Panc1 (cell line): ENCODE data around the gene BANF2. TPM values are rescaled to one million over a fixed set of nuclear protein-coding genes. Genes with fewer than 3 reads are reported as not detected.

ENCODE experiments used
- ATAC-seq: fragments of 200-7000 bp; cut with Tn5 transposase; 2 replicates; pipeline ENCODE4 v1.9.1; 2020; ENCODE audit warnings: mild to moderate bottlenecking, moderate library complexity
- BruUV-seq: library from RNA; stranded (reverse); fragments of 400-500 nt; replicated peaks from 2 replicates; lab custom pipeline; 2021; lab: Mats Ljungman, UMichigan
- CTCF ChIA-PET: fragments of 300-600 bp; sonication (Branson Sonifier 250); formaldehyde crosslinking; loops from one replicate; lab custom pipeline; 2022; ENCODE audit warnings: antibody characterized with exemption; lab: Charles Lee
- POLR2A ChIA-PET: fragments of 300-600 bp; sonication (Branson Sonifier 250); formaldehyde crosslinking; loops from one replicate; lab custom pipeline; 2022; ENCODE audit warnings: antibody characterized with exemption; lab: Charles Lee
- DNase-seq: peaks from one replicate; pipeline ENCODE4 v3.0.0-alpha.2; 2010; ENCODE audit warnings: low read depth, low spot score
- H3K27ac ChIP-seq: 2 replicates; pipeline ENCODE4 v1.5.1; 2011; ENCODE audit warnings: mild to moderate bottlenecking, low read length, inconsistent platforms
- H3K27me3 ChIP-seq: fragments of 200-500 bp; sonication (Bioruptor generic); 2 replicates; pipeline ENCODE4 v1.6.0; 2014; ENCODE audit warnings: low read length, inconsistent platforms; ENCODE audit not compliant: control insufficient read depth, insufficient read depth
- H3K36me3 ChIP-seq: fragments of 200-500 bp; sonication (Bioruptor generic); 2 replicates; pipeline ENCODE4 v1.5.1; 2014; ENCODE audit warnings: inconsistent platforms, mild to moderate bottlenecking, low read length, moderate library complexity; ENCODE audit not compliant: control insufficient read depth, insufficient read depth
- H3K4me1 ChIP-seq: 2 replicates; pipeline ENCODE4 v1.5.1; 2011; ENCODE audit warnings: inconsistent platforms, mild to moderate bottlenecking, low read length, moderate library complexity; ENCODE audit not compliant: control insufficient read depth, insufficient read depth
- H3K4me3 ChIP-seq, 2 experiments: 2 replicates each; pipeline ENCODE4 v1.5.1; 2011 to 2012; ENCODE audit warnings: low read depth in 2 of 2, low read length in 2 of 2, mild to moderate bottlenecking in 2 of 2, inconsistent platforms in 1 of 2, moderate library complexity in 1 of 2
- H3K9me3 ChIP-seq: fragments of 200-500 bp; sonication (Bioruptor generic); 2 replicates; pipeline ENCODE4 v1.5.1; 2014; ENCODE audit warnings: low read depth, mild to moderate bottlenecking, inconsistent platforms, low read length, moderate library complexity; ENCODE audit not compliant: control insufficient read depth, insufficient read depth
- POLR2AphosphoS5 ChIP-seq: IDR thresholded peaks from 2 replicates; pipeline ENCODE4 v1.6.1; 2012; ENCODE audit warnings: mild to moderate bottlenecking, low read depth, low read length, moderate library complexity
- SIN3A ChIP-seq: IDR thresholded peaks from 2 replicates; pipeline ENCODE4 v1.6.1; 2012; ENCODE audit warnings: low read depth, mild to moderate bottlenecking, low read length, moderate library complexity, borderline replicate concordance; ENCODE audit not compliant: insufficient read depth
- TCF7L2 ChIP-seq: IDR thresholded peaks from 2 replicates; pipeline ENCODE4 v1.6.1; 2011; ENCODE audit warnings: mild to moderate bottlenecking, low read depth, low read length, inconsistent platforms
- in situ Hi-C: cut with HindIII; loops from 2 replicates; pipeline ENCODE4 v1.10.0; 2016; ENCODE audit warnings: low sequenced_read_pairs, low pct_unique_long_range_greater_than_20kb
- intact Hi-C: fragments of 100-400 bp; cut with micrococcal nuclease; formaldehyde crosslinking; loops from one replicate; pipeline ENCODE4 v1.10.0; 2022; ENCODE audit not compliant: unreplicated experiment
- total RNA-seq: library from RNA; stranded (reverse); gene quantifications from one replicate; pipeline ENCODE4 v1.2.1, GENCODE V29; 2021; ENCODE audit not compliant: unreplicated experiment
- TF ChIP-seq, protein P1 (sequence below): fragments of 450-650 bp; IDR thresholded peaks from 2 replicates; pipeline ENCODE4 v1.5.1; 2017; ENCODE audit warnings: mild to moderate bottlenecking
- TF ChIP-seq, protein P2 (sequence below), 2 experiments: IDR thresholded peaks; 2 replicates each; pipeline ENCODE4 v1.6.1; 2011 to 2012; ENCODE audit warnings: low read depth in 2 of 2, control low read depth in 1 of 2, low read length in 1 of 2, mild to moderate bottlenecking in 1 of 2, moderate library complexity in 1 of 2; ENCODE audit not compliant: insufficient read depth in 1 of 2

Gene BANF2
- total RNA-seq, 1 experiment from 2014 or later: not detected

DNA sequence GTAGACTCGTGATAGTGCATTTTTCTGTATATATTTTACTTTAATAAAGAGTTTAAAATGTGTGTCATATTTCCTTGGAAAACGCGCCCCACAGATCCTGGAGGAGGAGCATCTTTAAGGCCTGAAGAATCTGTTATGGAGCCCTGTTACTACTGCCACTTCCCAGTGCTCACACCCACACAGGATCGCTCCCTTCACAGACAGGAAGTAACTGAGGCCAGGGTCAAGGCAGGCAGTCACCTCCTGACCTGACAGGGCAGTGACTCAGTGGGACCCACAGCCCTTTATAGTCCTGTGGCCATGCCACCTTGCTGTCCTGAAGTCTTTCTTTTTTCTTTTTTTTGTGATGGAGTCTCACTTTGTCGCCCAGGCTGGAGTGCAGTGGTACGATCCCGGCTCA lies 26.7 kb upstream of the BANF2 start:
- in situ Hi-C loops (no loop called here), intact Hi-C loops (no loop called here)
- DNase-seq (no peak), ATAC-seq (no peak)
- TF ChIP-seq POLR2AphosphoS5 (no peak), SIN3A (no peak), TCF7L2 (no peak)
- TF ChIP-seq, protein P1, sequence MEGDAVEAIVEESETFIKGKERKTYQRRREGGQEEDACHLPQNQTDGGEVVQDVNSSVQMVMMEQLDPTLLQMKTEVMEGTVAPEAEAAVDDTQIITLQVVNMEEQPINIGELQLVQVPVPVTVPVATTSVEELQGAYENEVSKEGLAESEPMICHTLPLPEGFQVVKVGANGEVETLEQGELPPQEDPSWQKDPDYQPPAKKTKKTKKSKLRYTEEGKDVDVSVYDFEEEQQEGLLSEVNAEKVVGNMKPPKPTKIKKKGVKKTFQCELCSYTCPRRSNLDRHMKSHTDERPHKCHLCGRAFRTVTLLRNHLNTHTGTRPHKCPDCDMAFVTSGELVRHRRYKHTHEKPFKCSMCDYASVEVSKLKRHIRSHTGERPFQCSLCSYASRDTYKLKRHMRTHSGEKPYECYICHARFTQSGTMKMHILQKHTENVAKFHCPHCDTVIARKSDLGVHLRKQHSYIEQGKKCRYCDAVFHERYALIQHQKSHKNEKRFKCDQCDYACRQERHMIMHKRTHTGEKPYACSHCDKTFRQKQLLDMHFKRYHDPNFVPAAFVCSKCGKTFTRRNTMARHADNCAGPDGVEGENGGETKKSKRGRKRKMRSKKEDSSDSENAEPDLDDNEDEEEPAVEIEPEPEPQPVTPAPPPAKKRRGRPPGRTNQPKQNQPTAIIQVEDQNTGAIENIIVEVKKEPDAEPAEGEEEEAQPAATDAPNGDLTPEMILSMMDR: no peak
- TF ChIP-seq, protein P2, sequence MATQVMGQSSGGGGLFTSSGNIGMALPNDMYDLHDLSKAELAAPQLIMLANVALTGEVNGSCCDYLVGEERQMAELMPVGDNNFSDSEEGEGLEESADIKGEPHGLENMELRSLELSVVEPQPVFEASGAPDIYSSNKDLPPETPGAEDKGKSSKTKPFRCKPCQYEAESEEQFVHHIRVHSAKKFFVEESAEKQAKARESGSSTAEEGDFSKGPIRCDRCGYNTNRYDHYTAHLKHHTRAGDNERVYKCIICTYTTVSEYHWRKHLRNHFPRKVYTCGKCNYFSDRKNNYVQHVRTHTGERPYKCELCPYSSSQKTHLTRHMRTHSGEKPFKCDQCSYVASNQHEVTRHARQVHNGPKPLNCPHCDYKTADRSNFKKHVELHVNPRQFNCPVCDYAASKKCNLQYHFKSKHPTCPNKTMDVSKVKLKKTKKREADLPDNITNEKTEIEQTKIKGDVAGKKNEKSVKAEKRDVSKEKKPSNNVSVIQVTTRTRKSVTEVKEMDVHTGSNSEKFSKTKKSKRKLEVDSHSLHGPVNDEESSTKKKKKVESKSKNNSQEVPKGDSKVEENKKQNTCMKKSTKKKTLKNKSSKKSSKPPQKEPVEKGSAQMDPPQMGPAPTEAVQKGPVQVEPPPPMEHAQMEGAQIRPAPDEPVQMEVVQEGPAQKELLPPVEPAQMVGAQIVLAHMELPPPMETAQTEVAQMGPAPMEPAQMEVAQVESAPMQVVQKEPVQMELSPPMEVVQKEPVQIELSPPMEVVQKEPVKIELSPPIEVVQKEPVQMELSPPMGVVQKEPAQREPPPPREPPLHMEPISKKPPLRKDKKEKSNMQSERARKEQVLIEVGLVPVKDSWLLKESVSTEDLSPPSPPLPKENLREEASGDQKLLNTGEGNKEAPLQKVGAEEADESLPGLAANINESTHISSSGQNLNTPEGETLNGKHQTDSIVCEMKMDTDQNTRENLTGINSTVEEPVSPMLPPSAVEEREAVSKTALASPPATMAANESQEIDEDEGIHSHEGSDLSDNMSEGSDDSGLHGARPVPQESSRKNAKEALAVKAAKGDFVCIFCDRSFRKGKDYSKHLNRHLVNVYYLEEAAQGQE (IDR thresholded peaks at IDR 0.05; ENCODE audit: insufficient read depth in 1 of 2, low read depth in 2 of 2, low read length in 1 of 2): no peak
- POLR2A ChIA-PET: no interaction called here
- no TSS peak for BruUV-seq
- no peaks in the 10 kb centered on the region; the same call in 1 of the 2 replicates for H3K36me3 ChIP-seq
- no peak overlapping the region for H3K27ac ChIP-seq
- 0 out of 2 replicates have a peak, but pooled peaks cover 3% of the 10 kb centered on the region for H3K4me1 ChIP-seq
- H3K27me3 ChIP-seq: no peaks in the 10 kb centered on the region
- CTCF ChIA-PET: no interaction called here
- no peak overlapping the region for H3K4me3 ChIP-seq
- H3K9me3 ChIP-seq: no peaks in the 10 kb centered on the region

DNA sequence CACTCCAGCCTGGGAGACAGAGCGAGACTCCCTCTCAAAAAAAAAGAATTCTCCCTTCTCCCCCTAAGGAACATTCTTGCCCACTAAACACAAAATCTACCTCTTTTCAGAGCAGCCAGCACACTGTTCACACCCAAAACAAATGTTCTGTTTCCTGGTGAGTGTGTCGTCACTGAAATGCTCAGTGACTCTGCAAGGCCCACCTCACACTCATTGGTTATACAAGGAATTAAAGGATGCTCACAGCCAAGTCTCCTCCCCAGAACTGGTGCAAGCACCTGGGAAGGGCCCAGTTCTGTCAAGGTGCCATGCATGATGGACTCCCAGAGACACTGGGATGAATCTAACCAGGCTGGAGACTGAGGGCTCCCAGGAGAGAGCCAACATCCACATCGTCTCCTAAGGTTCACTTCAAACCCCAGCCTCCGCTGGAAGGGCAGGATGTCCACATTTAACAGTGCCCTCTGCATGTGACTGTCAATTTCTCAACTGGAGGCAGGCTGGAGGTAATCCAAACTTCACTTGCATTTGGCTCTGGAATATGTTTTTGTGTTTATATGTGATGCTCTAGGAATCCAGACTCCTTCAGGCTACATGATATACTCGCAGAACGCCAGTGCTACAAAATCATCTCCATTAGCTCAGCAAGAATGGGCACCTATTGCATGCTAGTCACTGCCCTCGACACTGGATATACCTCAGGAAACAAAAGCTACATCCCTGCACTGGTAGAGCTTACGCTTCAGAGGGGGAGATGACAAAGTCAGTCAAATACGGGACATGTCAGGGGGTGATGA lies 24.8 kb upstream of the BANF2 start:
- in situ Hi-C loops (no loop called here), intact Hi-C loops (no loop called here)
- H3K9me3 ChIP-seq: no peaks in the 10 kb centered on the region
- H3K4me3 ChIP-seq: no peak overlapping the region
- no TSS peak for BruUV-seq
- H3K27me3 ChIP-seq: no peaks in the 10 kb centered on the region
- peaks cover 19% of the 10 kb centered on the region for H3K4me1 ChIP-seq
- POLR2A ChIA-PET: no interaction called here
- DNase-seq (no peak), ATAC-seq (no peak)
- CTCF ChIA-PET: no interaction called here
- H3K27ac ChIP-seq: no peak overlapping the region
- TF ChIP-seq SIN3A (no peak), POLR2AphosphoS5 (no peak), TCF7L2 (no peak)
- TF ChIP-seq, protein P2 (IDR thresholded peaks at IDR 0.05; ENCODE audit: insufficient read depth in 1 of 2, low read depth in 2 of 2, low read length in 1 of 2): no peak
- TF ChIP-seq, protein P1: no peak
- peaks cover 4% of the 10 kb centered on the region; the same call in 1 of the 2 replicates for H3K36me3 ChIP-seq
